ENCODE results near the gene NF2.

- no peak for TF ChIP-seq KDM1A (IDR thresholded peaks at IDR 0.05; ENCODE audit: low read depth)
- TF ChIP-seq USF2 (IDR thresholded peaks at IDR 0.05), result no peak
- no peak for TF ChIP-seq REST (IDR thresholded peaks at IDR 0.05)
- no peak for TF ChIP-seq CTCF (IDR thresholded peaks at IDR 0.05)
- no peak for TF ChIP-seq ELK1 (IDR thresholded peaks at IDR 0.05; ENCODE audit: low read depth, low read length)
- no peak for TF ChIP-seq RAD21 (conservative IDR thresholded peaks at IDR 0.05 in 1 of 2, IDR thresholded peaks at IDR 0.05 in 1 of 2)
- no peak for TF ChIP-seq JUN (IDR thresholded peaks at IDR 0.05)
- TF ChIP-seq MYC (IDR thresholded peaks at IDR 0.05; ENCODE audit: borderline replicate concordance, low read length), result no peak
- no peak for TF ChIP-seq RFX5 (IDR thresholded peaks at IDR 0.05)
- TF ChIP-seq CHD2 (IDR thresholded peaks at IDR 0.05; ENCODE audit: low read length, partially characterized antibody), result no peak
- no peak for TF ChIP-seq E2F6 (IDR thresholded peaks at IDR 0.05; ENCODE audit: borderline replicate concordance, low read depth)
- TF ChIP-seq NR3C1 (IDR thresholded peaks at IDR 0.05), result no peak
- TF ChIP-seq EHMT2 (IDR thresholded peaks at IDR 0.05; ENCODE audit: low read depth), result no peak
- TF ChIP-seq RCOR1 (IDR thresholded peaks at IDR 0.05; ENCODE audit: low read depth, low read length), result no peak
Observed at GRCh38 chr22:29634847-29635246, 31.4 kb downstream of the NF2 start.

Data from A549 (cell line).